UCSD-AML1 (cell line): ENCODE results near the gene PRKCG.

Experiments
- DNase-seq: peaks from one replicate; lab custom pipeline; 2025; ENCODE audit not compliant: unreplicated experiment; lab: John Stamatoyannopoulos, UW

The PRKCG gene

GRCh38 chr19:53871454-53871853 is 10.5 kb upstream of the PRKCG start:
- peak; percentile 20 for DNase-seq

GRCh38 chr19:53872762-53873161 is 9.2 kb upstream of the PRKCG start:
- DNase-seq: no peak

GRCh38 chr19:53873773-53874605 is 8.0 kb upstream of the PRKCG start:
- no peak for DNase-seq

- DNase-seq: no peak
Measured at GRCh38 chr19:53874606-53874990, 7.4 kb upstream of the PRKCG start.

GRCh38 chr19:53875602-53876325 is 6.2 kb upstream of the PRKCG start:
- no peak for DNase-seq

GRCh38 chr19:53876651-53877224 is 5.3 kb upstream of the PRKCG start:
- DNase-seq: no peak

- DNase-seq: no peak
Measured at GRCh38 chr19:53877361-53877766, 4.6 kb upstream of the PRKCG start.

GRCh38 chr19:53878776-53879139 is 3.2 kb upstream of the PRKCG start:
- no peak for DNase-seq

- peak; percentile 84 for DNase-seq
Measured at GRCh38 chr19:53879140-53880081, 2.6 kb upstream of the PRKCG start.

GRCh38 chr19:53880711-53881481 is 1.1 kb upstream of the PRKCG start:
- no peak for DNase-seq

GRCh38 chr19:53882391-53883050 is 524 bp downstream of the PRKCG start:
- DNase-seq: no peak

GRCh38 chr19:53883231-53883661 is 1.2 kb downstream of the PRKCG start:
- no peak for DNase-seq

- DNase-seq: no peak
Measured at GRCh38 chr19:53883741-53884140, 1.7 kb downstream of the PRKCG start.

- DNase-seq: no peak
Measured at GRCh38 chr19:53884256-53884655, 2.3 kb downstream of the PRKCG start.

- no peak for DNase-seq
Measured at GRCh38 chr19:53885036-53885435, 3.0 kb downstream of the PRKCG start.

- no peak for DNase-seq
Measured at GRCh38 chr19:53892301-53892980, 10.4 kb downstream of the PRKCG start.

- no peak for DNase-seq
Measured at GRCh38 chr19:53892981-53893325, 11.0 kb downstream of the PRKCG start.

- no peak for DNase-seq
Measured at GRCh38 chr19:53894707-53895106, 12.7 kb downstream of the PRKCG start.

- no peak for DNase-seq
Measured at GRCh38 chr19:53896682-53897081, 14.7 kb downstream of the PRKCG start.
